GM19025 (cell line): ENCODE data around the gene PLOD3.
"Not testable (repeated sequence)": the region's sequence is repeated elsewhere in the genome, so short reads cannot be mapped to it uniquely, and the experiment has no call there.

ENCODE experiments used
- ATAC-seq: cut with Tn5 transposase; IDR thresholded peaks from one replicate; pipeline ENCODE4 v1.9.1; 2021; ENCODE audit warnings: mild to moderate bottlenecking, low read depth, moderate library complexity; ENCODE audit not compliant: unreplicated experiment

The PLOD3 gene

DNA sequence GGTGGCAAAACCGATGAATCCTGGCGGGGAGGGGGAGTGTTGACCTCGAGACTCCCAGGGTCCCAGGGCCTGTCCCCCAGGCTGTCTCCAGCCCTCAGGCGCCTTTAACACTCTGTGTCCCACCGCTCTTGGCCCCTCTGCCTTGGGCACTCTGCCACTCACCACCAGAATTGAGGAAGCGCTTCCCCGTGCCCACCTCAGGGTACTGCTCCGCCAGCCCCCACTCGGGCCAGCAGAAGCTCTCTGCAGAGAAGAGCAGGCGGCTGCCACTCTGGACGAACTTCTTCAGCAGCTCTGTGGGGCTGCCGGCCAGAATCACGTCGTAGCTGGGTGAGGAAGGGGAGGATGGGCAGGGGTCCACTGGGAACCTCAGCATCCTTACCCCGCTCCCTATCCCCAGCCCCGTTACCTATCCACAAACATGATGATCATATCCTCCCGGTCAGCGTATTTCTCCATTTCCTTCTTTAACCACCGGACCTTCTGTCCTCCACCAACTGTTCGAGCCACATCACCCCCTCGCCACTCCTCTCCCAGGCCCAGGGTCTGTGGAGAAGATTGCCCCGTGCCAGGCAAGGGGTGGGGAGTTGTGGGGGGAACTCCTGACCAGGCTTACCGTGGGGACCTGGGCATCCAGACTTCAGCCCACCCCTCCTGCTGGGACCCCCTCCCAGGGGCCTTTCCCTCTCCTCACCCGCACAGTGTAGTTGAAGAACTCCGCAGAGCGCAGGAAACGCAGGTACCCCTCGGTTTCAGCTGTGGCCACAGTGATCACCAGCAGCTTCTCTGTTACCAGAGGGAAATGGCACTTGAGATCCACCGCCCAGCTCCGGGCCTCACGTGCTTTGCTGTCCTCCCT, 1.2 kb downstream of the PLOD3 start:
- ATAC-seq: no peak

DNA sequence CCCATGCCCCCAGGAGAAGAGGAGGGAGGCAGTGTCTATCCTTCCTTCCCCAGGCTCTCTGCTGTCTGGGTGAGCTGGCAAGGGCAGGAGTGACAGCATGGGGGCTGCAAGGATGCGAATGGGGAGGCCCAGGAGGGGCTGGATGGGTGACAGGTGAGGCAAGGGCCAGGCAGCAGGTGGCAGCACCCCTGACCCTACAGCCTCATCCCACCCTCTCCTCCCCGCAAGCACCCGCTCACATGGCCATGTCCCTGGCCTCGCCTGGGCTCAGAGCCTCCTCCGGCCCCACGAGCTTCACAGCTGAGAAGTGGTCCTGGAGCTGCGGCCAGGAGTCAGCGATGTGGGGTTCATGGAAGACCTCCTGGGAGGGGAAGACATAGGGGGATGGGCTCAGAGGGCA, 5.4 kb downstream of the PLOD3 start:
- no peak for ATAC-seq

DNA sequence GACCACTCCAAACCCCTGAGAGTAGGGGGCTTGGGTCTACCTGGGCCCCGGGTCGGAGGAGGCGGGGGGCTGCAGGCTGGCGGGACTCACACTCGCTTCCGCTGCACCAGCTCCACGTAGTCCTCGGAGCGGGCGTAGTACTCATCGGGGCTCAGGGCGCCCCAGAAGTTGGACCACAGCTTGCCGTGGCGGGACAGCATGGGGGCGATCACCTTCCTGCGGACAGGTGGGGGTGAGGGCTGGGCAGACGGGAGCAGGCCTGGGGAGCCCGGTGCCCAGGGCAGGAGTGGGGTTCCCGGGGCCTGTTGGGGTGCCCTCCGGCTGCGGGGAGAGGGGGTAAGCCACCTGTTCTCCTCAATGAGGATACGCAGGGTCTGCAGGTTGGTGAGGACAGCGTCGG, 5.9 kb downstream of the PLOD3 start:
- no peak for ATAC-seq

DNA sequence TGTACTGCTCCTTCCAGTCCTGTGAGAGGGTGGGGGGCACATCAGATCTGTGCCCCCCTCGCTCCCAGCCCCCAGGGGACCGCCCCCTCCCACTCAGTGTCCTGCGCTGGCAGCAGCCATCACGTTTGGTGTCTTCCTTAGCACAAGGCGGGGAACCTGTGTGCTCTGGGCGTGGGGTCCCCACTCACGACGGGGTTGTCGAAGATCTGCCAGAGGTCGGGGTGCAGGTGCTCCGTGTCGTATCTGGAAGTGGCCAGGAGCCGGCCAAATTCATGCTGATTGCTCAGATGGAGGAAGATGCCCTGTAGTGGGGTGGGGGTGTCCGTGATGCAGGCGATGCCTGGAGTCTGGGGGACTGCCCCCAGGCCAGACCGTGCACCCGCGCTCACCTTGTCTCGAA, 7.2 kb downstream of the PLOD3 start:
- ATAC-seq: no peak

DNA sequence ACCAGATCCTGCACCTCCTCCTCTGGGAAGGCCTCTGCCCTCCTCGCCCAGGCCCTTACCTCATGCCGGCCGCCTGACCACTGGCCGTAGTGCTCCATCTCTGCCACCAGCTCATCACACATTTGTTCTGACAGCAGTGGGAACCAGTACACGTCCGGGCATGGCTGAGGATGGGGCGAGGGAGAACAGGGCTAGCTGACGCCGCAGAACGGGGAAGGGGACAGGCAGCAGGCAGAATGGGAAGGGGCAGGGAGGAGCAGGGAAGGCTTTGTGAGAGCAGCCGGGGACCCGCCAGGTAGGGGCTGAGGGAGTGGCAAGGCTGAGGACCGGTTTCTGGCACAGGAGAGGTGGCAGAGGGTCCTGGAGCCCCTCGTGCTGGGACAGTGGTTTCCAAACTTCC, 8.6 kb downstream of the PLOD3 start:
- no peak for ATAC-seq

DNA sequence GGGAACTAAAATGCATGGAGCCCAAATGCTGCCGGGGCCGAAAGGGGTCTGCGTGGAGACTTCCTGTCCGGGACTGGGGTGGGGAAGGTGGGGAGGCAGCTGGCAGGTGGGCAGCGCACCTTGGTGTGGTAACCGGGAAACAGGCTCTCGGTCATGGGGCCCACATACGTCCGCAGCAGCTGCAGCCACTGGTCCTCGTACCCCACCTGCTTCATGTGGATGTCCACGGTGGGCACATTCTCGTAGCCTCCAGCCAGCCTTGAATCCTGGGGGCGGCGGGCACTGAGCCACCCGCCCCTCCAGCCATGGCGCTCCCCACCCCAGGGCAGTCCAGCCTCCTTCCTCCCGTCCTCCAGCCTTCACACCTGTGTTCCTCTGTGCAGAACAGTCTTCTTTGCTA, 9.9 kb downstream of the PLOD3 start:
- no peak for ATAC-seq

DNA sequence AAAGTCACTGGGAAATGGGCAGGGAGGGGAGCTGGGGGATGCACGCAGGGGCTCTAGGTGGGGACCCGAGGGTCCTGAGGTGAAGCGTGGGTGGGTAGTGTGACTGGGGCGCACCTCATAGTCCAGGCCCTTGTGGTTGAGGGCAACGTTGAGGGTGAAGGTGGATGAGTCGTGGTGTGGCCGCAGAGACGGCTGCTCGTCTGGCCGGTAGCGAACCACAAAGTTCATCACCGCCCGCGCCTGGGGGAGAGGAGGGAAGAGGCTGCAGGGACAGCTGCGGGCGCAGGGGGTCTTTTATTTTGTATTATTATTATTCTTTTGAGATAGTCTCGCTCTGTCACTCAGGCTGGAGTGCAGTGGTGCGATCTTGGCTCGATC, 10.7 kb downstream of the PLOD3 start:
- no peak for ATAC-seq

DNA sequence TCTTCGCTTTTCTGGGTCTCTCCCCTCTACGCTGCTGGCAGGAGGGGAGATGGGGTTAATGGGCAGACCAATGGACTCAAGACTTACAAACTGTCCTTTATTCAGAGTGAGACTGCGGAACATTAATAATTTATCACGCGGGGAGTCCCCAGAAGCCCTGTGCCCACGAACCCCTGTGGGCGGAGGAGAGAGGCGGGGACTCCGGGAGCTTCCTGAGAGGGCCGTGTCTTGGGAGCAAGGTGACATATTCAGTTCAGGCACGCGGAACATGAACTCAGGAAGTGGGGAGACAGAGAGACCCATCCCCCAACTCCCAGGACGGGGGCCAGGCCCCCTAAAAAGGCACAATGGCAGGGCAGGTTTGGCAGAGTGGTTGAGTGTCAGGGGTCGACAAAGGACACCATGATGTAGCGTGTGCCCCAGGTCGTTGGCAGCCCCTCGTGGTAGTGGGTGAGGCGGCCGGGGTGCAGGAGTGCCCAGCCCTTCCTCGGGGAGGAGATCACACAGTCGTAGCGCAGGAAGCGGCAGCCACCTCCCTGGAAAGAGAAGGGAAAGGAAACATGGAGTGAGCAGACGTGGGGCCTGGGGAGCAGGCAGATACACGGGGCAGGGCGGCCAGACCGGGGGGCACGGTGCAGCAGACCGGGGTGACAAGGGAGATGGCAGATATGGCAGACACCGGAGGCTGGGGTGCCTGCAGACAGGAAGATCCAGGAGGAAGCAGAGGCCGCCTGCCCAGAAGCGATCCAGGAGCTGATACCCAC, 11.3 kb downstream of the PLOD3 start:
- ATAC-seq: no peak

DNA sequence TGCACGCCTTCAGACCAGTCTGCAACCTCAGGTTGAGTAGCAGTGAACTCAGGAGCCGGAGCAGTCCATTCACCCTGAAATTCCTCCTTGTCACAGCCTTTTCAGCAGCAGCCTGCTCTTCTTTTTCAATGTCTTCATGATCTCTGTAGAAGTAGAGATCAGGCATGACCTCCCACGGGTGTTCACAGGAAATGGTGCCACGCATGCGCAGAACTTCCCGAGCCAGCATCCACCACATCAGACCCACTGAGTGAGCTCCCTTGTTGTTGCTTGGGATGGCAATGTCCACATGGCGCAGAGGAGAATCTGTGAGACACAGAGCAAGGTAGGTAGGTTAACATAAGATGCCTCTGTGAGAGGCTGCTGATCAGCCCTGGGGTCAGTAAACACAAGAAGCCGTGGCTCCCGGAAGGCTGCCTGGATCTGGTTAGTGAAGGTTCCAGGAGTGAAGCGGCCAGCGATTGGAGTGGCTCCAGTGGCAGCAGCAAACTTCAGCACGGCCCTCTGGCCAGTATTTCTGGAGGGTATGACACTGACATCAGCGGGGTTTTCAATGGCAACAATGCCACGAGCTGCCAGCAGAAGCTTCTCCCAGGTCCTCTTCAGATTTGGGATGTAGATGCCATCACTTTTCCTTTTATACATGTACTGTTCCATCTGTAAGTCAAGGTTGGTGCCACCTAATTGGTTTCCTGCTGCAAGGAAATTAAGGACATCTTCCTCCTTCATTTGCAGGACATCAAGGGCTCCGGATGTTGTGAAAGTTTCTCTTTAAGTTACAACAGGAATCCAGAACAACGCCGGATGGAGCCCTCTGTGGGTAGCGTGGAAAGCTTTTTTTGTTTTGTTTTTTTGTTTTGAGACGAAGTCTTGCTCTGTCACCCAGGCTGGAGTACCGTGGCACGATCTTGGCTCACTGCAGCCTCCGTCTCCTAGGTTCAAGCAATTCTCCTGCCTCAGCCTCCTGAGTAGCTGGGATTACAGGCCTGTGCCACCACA, 13.3 kb downstream of the PLOD3 start:
- not testable (repeated sequence) for ATAC-seq

DNA sequence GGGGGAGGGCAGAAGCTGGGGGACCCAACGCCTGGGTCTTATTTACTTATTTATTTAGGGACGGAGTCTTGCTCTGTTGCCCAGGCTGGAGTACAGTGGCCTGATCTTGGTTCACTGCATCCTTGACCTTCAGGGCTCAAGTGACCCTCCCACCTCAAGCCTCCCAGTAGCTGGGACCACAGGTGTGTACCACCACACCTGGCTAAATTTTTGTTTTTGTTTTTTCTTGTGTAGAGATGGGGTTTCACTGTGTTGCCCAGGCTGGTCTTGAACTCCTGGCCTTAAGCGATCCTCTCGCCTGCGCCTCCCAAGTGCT, 14.8 kb downstream of the PLOD3 start:
- no peak for ATAC-seq

DNA sequence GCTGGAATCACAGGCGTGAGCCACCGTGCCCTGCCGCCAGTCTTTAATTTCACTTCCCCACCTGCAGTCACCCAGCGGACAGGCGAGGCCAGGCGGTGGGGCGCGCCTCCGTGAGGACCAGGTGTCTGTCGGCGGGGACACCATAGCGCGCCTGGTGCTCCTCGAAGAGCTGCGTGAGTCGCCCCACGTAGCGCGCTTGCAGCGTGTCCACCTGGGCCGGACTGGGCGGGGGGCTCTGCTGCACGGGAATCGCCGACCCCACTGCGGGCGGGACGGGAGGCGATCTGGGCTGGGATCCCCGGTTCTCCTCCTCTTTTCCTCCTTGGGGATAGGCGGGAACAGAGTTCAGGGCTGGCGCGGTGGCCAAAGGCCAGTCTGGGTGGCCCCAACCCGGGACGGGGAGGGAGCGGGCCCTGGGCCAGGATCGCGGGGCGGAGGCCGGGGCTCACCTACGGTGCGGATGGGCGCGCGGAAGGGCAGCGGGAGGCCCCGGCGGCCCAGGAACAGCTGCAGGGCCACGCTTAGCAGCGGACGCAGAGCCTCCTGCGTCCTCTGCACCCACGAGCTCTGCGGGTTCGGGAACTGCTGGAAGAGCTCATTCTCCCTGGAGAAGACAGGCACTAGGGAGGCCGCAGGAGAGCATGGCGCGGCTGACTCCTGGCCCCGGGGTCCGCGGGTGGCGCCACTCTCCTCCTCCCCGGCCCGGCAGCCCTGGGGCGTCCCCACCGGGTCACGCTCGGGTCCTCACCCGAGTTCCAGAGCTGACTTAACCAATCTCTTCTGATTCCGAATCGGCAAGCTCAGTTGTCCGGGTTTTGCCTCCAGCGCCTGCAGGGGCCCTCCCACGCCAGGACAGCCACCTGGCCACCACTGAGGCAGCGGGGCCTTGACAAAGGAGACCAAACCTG, 15.4 kb downstream of the PLOD3 start:
- ATAC-seq: no peak

DNA sequence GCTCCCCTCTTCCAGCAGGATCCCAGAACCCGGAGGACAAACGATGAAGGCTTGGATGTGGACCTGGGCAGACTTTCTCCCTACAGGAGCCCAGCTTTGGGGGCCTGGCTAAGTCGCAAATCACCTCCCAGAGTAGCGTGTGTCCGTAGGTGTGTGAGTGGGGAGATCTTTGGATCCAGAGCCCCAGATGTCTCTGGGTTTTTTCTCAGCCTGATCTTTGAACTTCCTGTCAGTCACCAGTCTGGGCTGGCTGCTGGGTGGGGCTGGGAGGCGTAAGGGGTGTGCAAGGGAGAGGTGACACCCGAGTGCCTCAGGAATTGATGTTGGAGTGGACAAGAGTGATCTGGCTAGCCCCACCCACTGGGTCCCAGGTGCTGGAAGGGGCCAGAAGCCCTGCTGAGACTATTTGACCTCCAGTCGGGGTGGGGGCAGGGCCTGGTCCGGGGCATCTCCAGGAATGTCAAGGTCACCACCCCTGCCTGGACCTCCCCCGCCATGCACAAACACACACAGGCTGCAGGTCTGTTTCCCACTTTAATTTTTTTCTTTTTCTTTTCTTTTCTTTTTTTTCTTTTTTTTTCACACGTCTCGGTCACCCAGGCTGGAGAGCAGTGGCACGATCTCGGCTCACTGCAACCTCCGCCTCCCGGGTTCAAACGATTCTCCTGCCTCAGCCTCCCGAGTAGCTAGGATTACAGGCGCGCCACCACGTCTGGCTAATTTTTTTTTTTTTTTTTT, 16.4 kb downstream of the PLOD3 start, which contains the start of gene MOGAT3:
MOGAT3 (minus strand) TSS at position 175 of the 738 bp plus-strand sequence. CDS start 182 bp downstream, outside the sequence.
- no peak for ATAC-seq

DNA sequence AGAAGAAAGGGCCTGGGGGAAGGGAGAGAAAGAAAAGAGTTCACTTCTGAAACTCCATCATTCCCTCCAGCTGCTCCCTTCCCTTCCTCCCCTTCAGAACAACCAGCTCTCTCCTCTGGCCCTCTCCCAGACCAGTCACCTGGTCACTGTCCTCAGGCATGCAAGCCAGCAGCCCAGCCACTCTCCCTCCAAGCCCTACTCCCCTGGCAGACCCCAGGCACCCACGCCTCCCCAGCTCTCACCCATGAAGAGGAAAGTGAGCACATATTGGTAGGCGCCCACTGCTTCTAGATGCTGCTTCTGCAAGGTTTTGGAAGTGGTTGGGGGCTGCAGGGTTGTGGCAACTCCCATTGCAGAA, 16.9 kb downstream of the PLOD3 start:
- no peak for ATAC-seq

DNA sequence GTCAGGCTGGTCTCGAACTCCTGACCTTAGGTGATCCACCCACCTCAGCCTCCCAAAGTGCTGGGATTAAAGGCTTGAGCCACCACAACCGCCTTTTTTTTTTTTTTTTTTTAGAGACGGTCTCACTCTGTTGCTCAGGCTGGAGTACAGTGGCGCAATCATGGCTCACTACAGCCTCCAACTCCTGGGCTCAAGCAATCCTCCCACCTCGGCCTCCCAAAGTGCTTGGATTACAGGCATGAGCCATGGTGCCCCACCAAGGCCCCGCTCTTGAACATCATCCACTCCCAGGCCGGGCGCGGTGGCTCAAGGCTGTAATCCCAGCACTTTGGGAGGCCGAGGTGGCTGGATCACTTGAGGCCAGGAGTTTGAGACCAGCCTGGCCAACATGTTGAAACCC, 17.9 kb downstream of the PLOD3 start:
- not testable (repeated sequence) for ATAC-seq

DNA sequence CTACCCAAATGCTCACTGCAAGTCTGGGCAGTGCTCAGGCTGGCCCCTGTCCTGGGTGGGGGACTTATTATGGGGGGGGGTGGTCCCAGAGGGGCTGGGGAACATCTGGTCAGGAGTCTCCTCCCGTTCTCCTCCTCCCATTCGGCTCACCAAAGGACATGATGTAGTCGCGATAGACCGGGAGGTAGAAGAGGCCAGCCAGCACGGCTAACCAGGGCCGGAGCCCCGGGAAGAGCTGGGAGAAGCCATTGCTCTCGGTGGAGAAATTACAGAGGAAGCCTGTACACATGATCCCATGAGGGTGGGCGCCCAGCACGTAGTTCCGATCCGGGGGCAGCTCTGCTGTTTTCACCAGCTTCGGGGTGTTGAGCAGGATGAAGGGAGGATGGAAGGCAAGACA, 18.9 kb downstream of the PLOD3 start:
- no peak for ATAC-seq

DNA sequence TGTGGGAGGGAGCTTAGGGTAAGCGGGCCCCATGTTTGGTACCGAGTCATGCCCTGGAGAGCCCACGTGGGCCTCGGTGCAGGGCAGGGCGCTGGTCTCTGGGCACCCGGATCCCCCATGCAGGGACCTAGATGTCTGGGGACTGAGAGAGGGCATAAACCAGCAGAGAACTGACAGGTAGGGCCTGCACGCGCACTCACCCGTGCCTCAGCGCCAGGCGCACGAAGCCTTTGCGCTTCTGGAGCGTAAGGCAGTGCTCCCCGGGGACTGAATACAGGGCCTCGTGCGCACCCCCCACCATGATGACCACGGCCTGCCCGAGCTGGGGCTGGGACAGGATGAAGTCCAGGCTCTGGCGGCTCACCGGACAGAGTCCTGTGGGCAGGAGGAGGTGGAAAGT, 19.4 kb downstream of the PLOD3 start:
- no peak for ATAC-seq

DNA sequence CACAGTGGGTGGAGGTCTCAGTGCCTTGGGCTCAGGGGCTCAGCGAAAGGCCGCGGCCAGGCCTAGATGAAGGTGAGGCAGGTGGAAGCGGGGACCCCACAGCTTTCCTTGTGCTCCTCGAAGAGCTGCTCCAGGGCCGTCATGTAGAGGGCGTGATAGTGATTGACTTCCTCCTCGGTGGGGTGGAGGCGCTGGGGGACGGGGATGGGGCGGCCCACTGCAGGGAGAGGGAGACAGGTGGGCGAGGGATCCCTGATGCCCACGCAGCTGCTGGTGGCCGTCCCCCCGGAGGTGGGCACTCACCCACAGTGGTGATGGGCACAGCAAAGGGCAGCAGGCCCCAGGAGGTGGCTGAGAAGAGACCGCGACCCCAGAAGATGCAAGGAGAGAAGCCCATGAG, 21.5 kb downstream of the PLOD3 start:
- ATAC-seq: no peak

DNA sequence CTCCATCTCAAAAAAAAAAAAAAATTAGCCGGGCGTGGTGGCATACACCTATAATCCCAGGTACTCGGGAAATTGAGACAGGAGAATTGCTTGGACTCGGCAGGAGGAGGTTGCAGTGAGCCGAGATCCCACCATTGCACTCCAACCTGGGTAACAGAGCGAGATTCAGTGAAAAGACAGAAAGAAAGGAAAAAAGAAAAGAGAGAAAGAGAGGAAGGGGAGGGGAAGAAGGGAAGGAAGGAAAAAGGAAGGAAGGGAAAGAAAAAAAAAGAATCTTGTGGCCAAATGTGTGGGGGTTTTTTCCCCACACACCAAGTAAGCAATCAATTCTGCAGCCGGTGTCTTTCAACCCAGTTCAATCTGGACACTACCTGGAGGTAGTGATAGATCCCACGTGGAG, 28.3 kb downstream of the PLOD3 start:
- no peak for ATAC-seq

DNA sequence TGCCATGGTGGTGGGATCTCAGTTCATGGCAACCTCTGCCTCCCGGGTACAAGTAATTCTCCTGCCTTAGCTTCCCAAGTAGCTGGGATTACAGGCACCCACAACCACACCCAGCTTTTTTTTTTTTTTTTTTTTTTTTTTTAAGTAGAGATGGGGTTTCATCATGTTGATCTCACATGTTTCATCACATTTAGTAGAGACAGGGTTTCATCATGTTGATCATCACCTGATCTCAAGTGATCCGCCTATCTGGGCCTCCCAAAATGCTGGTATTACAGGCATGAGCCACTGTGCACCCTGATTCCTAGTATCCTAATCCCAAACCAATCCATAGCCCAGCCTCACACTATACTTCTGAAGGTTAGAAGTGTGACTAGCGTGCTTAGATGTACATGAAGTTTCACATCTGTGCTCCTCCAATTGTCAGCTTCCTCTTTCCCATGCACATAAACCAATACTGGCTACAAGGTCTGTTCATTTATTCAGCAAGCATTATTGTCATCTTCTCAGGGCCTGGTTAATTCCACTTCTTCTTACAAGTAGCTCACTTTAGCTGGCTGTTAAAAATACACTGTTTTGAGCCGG, 30.4 kb downstream of the PLOD3 start:
- no peak for ATAC-seq
